GM12892 (cell line): ENCODE data around the gene CERT1.
"Not testable (repeated sequence)": the region's sequence is repeated elsewhere in the genome, so short reads cannot be mapped to it uniquely, and the experiment has no call there.

Experiments
- DNase-seq: peaks from one replicate; pipeline ENCODE4 v3.0.0; 2011; ENCODE audit not compliant: insufficient read length
- FAIRE-seq: peaks from 2 replicates; lab custom pipeline; 2011; peaks lifted over from hg19 to GRCh38; lab: Jason Lieb, UNC
- POLR2A ChIP-seq: IDR thresholded peaks from 2 replicates; pipeline ENCODE4 v1.6.1; 2011; ENCODE audit warnings: low read depth, low read length, control low read depth
- POLR2AphosphoS5 ChIP-seq: IDR thresholded peaks from 2 replicates; pipeline ENCODE4 v1.6.1; 2011; ENCODE audit warnings: low read depth, low read length, control low read depth
- TAF1 ChIP-seq: IDR thresholded peaks from 2 replicates; pipeline ENCODE4 v1.6.1; 2011; ENCODE audit warnings: low read depth, mild to moderate bottlenecking, control low read depth, low read length, borderline replicate concordance

Gene CERT1

GRCh38 chr5:75538211-75538610 lies 26.8 kb upstream of the CERT1 start:
- no peak for TF ChIP-seq POLR2AphosphoS5
- no peak for TF ChIP-seq TAF1
- TF ChIP-seq POLR2A = no peak
- no peak for FAIRE-seq
- no peak for DNase-seq

GRCh38 chr5:75536694-75537360 lies 25.4 kb upstream of the CERT1 start:
- DNase-seq = no peak
- FAIRE-seq = no peak
- TF ChIP-seq TAF1 = no peak
- TF ChIP-seq POLR2AphosphoS5 = no peak
- TF ChIP-seq POLR2A = no peak

GRCh38 chr5:75536147-75536546 lies 24.7 kb upstream of the CERT1 start:
- FAIRE-seq = no peak
- DNase-seq = no peak
- TF ChIP-seq POLR2AphosphoS5 (no peak), POLR2A (no peak), TAF1 (no peak)

- no peak for DNase-seq
- peak; percentile 61 for FAIRE-seq
- TF ChIP-seq POLR2AphosphoS5 (no peak), POLR2A (no peak), TAF1 (no peak)
These were observed 23.3 kb upstream of the CERT1 start for GRCh38 chr5:75534734-75535133.

GRCh38 chr5:75533716-75534115 lies 22.3 kb upstream of the CERT1 start:
- DNase-seq, FAIRE-seq: not testable (repeated sequence)

GRCh38 chr5:75532190-75532589 lies 20.8 kb upstream of the CERT1 start:
- TF ChIP-seq POLR2AphosphoS5 (no peak), POLR2A (no peak), TAF1 (no peak)
- FAIRE-seq (no peak), DNase-seq (no peak)

GRCh38 chr5:75529185-75529584 lies 17.8 kb upstream of the CERT1 start:
- TF ChIP-seq POLR2AphosphoS5 (no peak), TAF1 (no peak), POLR2A (no peak)
- FAIRE-seq (no peak), DNase-seq (no peak)

GRCh38 chr5:75526070-75526469 lies 14.6 kb upstream of the CERT1 start:
- TF ChIP-seq TAF1 = no peak
- no peak for TF ChIP-seq POLR2AphosphoS5
- TF ChIP-seq POLR2A = no peak
- DNase-seq (no peak), FAIRE-seq (no peak)

GRCh38 chr5:75525344-75525743 lies 13.9 kb upstream of the CERT1 start:
- no peak for FAIRE-seq
- TF ChIP-seq POLR2AphosphoS5 = no peak
- TF ChIP-seq TAF1 = no peak
- no peak for DNase-seq

- FAIRE-seq = peak; percentile 62
- TF ChIP-seq TAF1 (no peak), POLR2AphosphoS5 (no peak), POLR2A (no peak)
These were observed 13.2 kb upstream of the CERT1 start for GRCh38 chr5:75524591-75524990.

GRCh38 chr5:75524071-75524470 lies 12.6 kb upstream of the CERT1 start:
- DNase-seq (no peak), FAIRE-seq (peak; percentile 80)
- TF ChIP-seq TAF1 = no peak

More at GRCh38 chr5:75524591-75524990, 13.2 kb upstream of the CERT1 start:
- DNase-seq = no peak

- TF ChIP-seq POLR2A = no peak
- TF ChIP-seq TAF1 = no peak
- TF ChIP-seq POLR2AphosphoS5 = no peak
- FAIRE-seq (peak; percentile 69), DNase-seq (no peak)
These were observed 11.8 kb upstream of the CERT1 start for GRCh38 chr5:75523275-75523674.
